ENCODE results near the gene BLNK. TPM values are rescaled to one million over a fixed set of nuclear protein-coding genes. Genes with fewer than 3 reads are reported as not detected.

Gene BLNK
- total RNA-seq, 1 donor from 2014 or later = not detected

DNA sequence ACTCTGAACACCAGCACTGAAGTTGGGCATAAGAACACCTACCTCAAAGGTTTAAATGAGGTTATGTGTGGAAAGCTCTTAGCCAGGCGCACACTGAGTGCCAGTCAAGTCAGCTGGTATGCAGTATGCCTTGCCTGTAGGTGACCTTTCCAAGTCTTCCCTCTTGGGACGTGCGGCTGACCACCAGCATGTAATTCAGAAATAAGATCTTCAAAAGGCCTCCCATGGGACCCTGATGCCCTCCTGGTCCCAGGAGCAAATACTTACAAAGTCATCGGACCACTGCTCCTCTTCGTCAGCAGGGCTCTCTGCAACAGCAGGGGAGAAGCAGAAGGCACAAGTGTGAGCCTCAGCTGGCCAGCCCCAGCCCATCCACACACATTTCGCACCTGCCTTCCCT lies 40.8 kb downstream of the BLNK start:
- H3K27ac Mint-ChIP-seq (ENCODE audit: unreplicated experiment) = no peak overlapping the region
- TF ChIP-seq, protein P1, sequence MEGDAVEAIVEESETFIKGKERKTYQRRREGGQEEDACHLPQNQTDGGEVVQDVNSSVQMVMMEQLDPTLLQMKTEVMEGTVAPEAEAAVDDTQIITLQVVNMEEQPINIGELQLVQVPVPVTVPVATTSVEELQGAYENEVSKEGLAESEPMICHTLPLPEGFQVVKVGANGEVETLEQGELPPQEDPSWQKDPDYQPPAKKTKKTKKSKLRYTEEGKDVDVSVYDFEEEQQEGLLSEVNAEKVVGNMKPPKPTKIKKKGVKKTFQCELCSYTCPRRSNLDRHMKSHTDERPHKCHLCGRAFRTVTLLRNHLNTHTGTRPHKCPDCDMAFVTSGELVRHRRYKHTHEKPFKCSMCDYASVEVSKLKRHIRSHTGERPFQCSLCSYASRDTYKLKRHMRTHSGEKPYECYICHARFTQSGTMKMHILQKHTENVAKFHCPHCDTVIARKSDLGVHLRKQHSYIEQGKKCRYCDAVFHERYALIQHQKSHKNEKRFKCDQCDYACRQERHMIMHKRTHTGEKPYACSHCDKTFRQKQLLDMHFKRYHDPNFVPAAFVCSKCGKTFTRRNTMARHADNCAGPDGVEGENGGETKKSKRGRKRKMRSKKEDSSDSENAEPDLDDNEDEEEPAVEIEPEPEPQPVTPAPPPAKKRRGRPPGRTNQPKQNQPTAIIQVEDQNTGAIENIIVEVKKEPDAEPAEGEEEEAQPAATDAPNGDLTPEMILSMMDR (IDR thresholded peaks at IDR 0.05) = no peak
- DNase-seq (ENCODE audit: extremely low spot score, unreplicated experiment) = no peak
- no peaks in the 10 kb centered on the region for H3K9me3 Mint-ChIP-seq (ENCODE audit: unreplicated experiment)
- H3K27me3 Mint-ChIP-seq (ENCODE audit: unreplicated experiment) = peaks cover 5% of the 10 kb centered on the region
- no peaks in the 10 kb centered on the region for H3K36me3 Mint-ChIP-seq (ENCODE audit: unreplicated experiment)
- H3K4me1 Mint-ChIP-seq (ENCODE audit: unreplicated experiment) = no peaks in the 10 kb centered on the region
- no peak overlapping the region for H3K4me3 Mint-ChIP-seq (ENCODE audit: unreplicated experiment)

- DNase-seq (ENCODE audit: extremely low spot score, unreplicated experiment) = no peak
- H3K27me3 Mint-ChIP-seq (ENCODE audit: unreplicated experiment) = peaks cover 5% of the 10 kb centered on the region
- H3K36me3 Mint-ChIP-seq (ENCODE audit: unreplicated experiment) = no peaks in the 10 kb centered on the region
- no peak overlapping the region for H3K4me3 Mint-ChIP-seq (ENCODE audit: unreplicated experiment)
- H3K4me1 Mint-ChIP-seq (ENCODE audit: unreplicated experiment) = no peaks in the 10 kb centered on the region
- TF ChIP-seq, protein P1 (IDR thresholded peaks at IDR 0.05) = peak; percentile 57
- H3K9me3 Mint-ChIP-seq (ENCODE audit: unreplicated experiment) = no peaks in the 10 kb centered on the region
- no peak overlapping the region for H3K27ac Mint-ChIP-seq (ENCODE audit: unreplicated experiment)
Measured at GRCh38 chr10:96229568-96230030, 41.8 kb downstream of the BLNK start.

DNA sequence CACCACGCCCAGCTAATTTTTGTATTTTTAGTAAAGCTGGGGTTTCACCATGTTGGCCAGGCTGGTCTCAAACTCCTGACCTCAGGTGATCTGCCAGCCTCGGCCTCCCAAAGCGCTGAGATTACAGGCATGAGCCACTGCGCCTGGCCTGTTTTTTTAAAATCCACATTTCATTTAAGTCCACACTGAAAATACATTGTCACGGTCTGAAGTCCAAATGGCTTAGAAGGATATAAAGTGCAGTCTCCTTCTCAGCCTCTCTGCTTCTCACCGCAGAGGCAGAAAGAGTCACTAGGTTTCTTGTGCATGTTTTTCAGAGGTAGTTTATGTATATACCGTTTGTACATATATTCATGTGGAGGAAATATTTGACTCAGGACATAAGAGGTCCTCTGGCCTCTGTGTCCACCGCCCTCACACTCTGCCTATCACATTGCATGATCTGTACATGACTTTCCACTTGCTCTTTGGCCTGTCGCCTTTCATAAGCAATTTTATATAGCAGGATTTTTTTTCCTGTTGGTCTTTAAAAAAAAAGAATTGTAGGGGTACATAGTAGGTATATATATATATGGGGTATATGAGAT lies 42.9 kb downstream of the BLNK start:
- Mint-ChIP-seq H3K36me3 (ENCODE audit: unreplicated experiment) (no peaks in the 10 kb centered on the region), H3K4me3 (ENCODE audit: unreplicated experiment) (no peak overlapping the region), H3K27ac (ENCODE audit: unreplicated experiment) (no peak overlapping the region), H3K27me3 (ENCODE audit: unreplicated experiment) (peaks cover 4% of the 10 kb centered on the region), H3K4me1 (ENCODE audit: unreplicated experiment) (no peaks in the 10 kb centered on the region), H3K9me3 (ENCODE audit: unreplicated experiment) (no peaks in the 10 kb centered on the region)
- no peak for DNase-seq (ENCODE audit: extremely low spot score, unreplicated experiment)
- TF ChIP-seq, protein P1 (IDR thresholded peaks at IDR 0.05) = no peak

GRCh38 chr10:96227206-96227605 lies 44.2 kb downstream of the BLNK start:
- Mint-ChIP-seq H3K36me3 (ENCODE audit: unreplicated experiment) (no peaks in the 10 kb centered on the region), H3K4me1 (ENCODE audit: unreplicated experiment) (no peaks in the 10 kb centered on the region), H3K27ac (ENCODE audit: unreplicated experiment) (no peak overlapping the region), H3K4me3 (ENCODE audit: unreplicated experiment) (no peak overlapping the region), H3K9me3 (ENCODE audit: unreplicated experiment) (no peaks in the 10 kb centered on the region), H3K27me3 (ENCODE audit: unreplicated experiment) (peaks cover 4% of the 10 kb centered on the region)
- DNase-seq (ENCODE audit: extremely low spot score, unreplicated experiment) = no peak
- TF ChIP-seq, protein P1 (IDR thresholded peaks at IDR 0.05) = no peak

DNA sequence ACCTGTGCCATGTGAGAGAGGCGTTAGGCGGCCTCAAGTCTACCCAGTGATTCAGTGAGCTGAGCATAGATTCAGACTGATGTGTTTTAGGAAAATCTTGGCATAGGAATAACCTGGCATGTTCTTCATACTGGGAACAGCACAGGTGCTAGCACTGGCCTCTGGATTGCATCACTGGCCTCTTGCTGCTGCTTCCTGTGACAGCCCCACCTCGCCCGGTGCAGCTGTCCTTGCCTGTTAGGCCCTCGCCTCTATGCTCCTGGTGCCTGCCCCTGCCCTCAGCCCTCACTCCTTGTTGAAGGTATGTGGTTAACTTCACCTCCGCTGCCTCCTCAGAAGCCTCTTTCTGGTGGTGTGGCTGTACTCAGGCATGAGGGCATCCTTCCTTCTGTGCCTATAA lies 46.2 kb downstream of the BLNK start:
- no peak for DNase-seq (ENCODE audit: extremely low spot score, unreplicated experiment)
- Mint-ChIP-seq H3K4me3 (ENCODE audit: unreplicated experiment) (no peak overlapping the region), H3K36me3 (ENCODE audit: unreplicated experiment) (no peaks in the 10 kb centered on the region), H3K27ac (ENCODE audit: unreplicated experiment) (no peak overlapping the region), H3K9me3 (ENCODE audit: unreplicated experiment) (no peaks in the 10 kb centered on the region), H3K27me3 (ENCODE audit: unreplicated experiment) (peaks cover 3% of the 10 kb centered on the region), H3K4me1 (ENCODE audit: unreplicated experiment) (no peaks in the 10 kb centered on the region)
- TF ChIP-seq, protein P1 (IDR thresholded peaks at IDR 0.05) = no peak

Measured in osteocyte (in vitro differentiated cells).